DOHH2 (cell line): ENCODE data around the gene APOH.

ENCODE experiments used
- H3F3A ChIP-seq: fragments of 200-600 bp; sonication (generic), shearing (Covaris generic); 2 replicates; pipeline ENCODE4 v1.6.0; 2016; ENCODE audit warnings: antibody characterized with exemption, mild to moderate bottlenecking; ENCODE audit not compliant: control insufficient read depth, insufficient read depth
- H3K27ac ChIP-seq: fragments of 200-600 bp; sonication (generic); 2 replicates; pipeline ENCODE4 v1.5.1; 2014; ENCODE audit warnings: low read depth, mild to moderate bottlenecking, low read length, moderate library complexity
- H3K27me3 ChIP-seq: fragments of 200-600 bp; sonication (generic); 2 replicates; pipeline ENCODE4 v1.6.1; 2014; ENCODE audit warnings: mild to moderate bottlenecking, low read length, mixed read lengths; ENCODE audit not compliant: control insufficient read depth
- H3K36me3 ChIP-seq: fragments of 200-600 bp; sonication (generic); 2 replicates; pipeline ENCODE4 v1.6.1; 2014; ENCODE audit warnings: mild to moderate bottlenecking, low read length, moderate library complexity, mixed read lengths; ENCODE audit not compliant: control insufficient read depth
- H3K4me1 ChIP-seq: fragments of 200-600 bp; sonication (generic); 2 replicates; pipeline ENCODE4 v1.6.1; 2014; ENCODE audit warnings: mild to moderate bottlenecking, low read length, mixed read lengths; ENCODE audit not compliant: control insufficient read depth
- H3K4me2 ChIP-seq: fragments of 200-600 bp; sonication (generic); 2 replicates; pipeline ENCODE4 v1.6.0; 2014; ENCODE audit warnings: mild to moderate bottlenecking, low read length, moderate library complexity
- H3K4me3 ChIP-seq: fragments of 200-600 bp; sonication (generic); 2 replicates; pipeline ENCODE4 v1.5.1; 2014; ENCODE audit warnings: mild to moderate bottlenecking, low read length, mixed read lengths
- H3K79me2 ChIP-seq: fragments of 200-600 bp; sonication (generic); 2 replicates; pipeline ENCODE4 v1.6.1; 2014; ENCODE audit warnings: mild to moderate bottlenecking, low read length, mixed read lengths; ENCODE audit not compliant: control insufficient read depth
- H3K9me2 ChIP-seq: fragments of 200-600 bp; sonication (generic); replicated peaks from 2 replicates; pipeline ENCODE4 v1.6.1; 2014; ENCODE audit warnings: mild to moderate bottlenecking, low read length, mixed read lengths; ENCODE audit not compliant: control insufficient read depth
- H3K9me3 ChIP-seq: fragments of 200-600 bp; sonication (generic); 2 replicates; pipeline ENCODE4 v1.6.1; 2014; ENCODE audit warnings: antibody characterized with exemption, low read length, mixed read lengths; ENCODE audit not compliant: control insufficient read depth, insufficient read depth
- H4K20me1 ChIP-seq: fragments of 200-600 bp; sonication (generic); 2 replicates; pipeline ENCODE4 v1.6.0; 2014; ENCODE audit warnings: low read depth, mild to moderate bottlenecking, antibody characterized with exemption, low read length, moderate library complexity; ENCODE audit not compliant: control insufficient read depth, insufficient read depth
- EZH2phosphoT487 ChIP-seq: fragments of 200-600 bp; sonication (generic); IDR thresholded peaks from 2 replicates; pipeline ENCODE4 v1.6.1; 2017; ENCODE audit warnings: borderline replicate concordance, mild to moderate bottlenecking, antibody characterized with exemption, low read length, moderate library complexity, mixed read lengths
- TF ChIP-seq, protein P1 (sequence below): fragments of 200-600 bp; sonication (generic); IDR thresholded peaks from one replicate; pipeline ENCODE4 v1.5.1; 2014; ENCODE audit warnings: antibody characterized with exemption, mild to moderate bottlenecking, low read depth, low read length; ENCODE audit not compliant: poor library complexity, severe bottlenecking

Gene APOH

DNA sequence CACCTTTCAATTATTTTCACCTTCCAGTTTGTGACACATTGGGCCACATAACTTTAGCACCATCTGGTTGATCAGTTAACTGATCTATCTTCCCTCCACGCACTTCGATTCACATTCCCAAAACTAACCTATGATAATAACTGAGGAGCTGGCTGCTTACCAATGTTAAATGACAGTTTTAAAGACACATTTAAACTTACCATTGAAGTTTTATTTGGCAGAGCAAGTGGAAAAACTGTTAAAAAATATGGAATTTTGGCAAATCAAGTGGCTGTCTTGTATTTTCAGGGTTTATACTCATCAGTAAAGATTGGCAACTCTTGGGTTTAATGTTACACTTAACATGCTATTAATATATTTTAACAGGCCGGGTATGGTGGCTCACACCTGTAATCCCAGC is 5.4 kb upstream of the APOH start:
- Histone ChIP-seq H3K4me3 (no peak overlapping the region), H3F3A (no peaks in the 10 kb centered on the region), H3K79me2 (no peaks in the 10 kb centered on the region), H4K20me1 (no peaks in the 10 kb centered on the region), H3K9me2 (no peaks in the 10 kb centered on the region), H3K27ac (no peak overlapping the region), H3K9me3 (no peaks in the 10 kb centered on the region), H3K4me2 (no peak overlapping the region), H3K4me1 (0 out of 2 replicates have a peak, but pooled peaks cover 2% of the 10 kb centered on the region), H3K27me3 (peaks cover 14% of the 10 kb centered on the region), H3K36me3 (no peaks in the 10 kb centered on the region)
- TF ChIP-seq, protein P1, sequence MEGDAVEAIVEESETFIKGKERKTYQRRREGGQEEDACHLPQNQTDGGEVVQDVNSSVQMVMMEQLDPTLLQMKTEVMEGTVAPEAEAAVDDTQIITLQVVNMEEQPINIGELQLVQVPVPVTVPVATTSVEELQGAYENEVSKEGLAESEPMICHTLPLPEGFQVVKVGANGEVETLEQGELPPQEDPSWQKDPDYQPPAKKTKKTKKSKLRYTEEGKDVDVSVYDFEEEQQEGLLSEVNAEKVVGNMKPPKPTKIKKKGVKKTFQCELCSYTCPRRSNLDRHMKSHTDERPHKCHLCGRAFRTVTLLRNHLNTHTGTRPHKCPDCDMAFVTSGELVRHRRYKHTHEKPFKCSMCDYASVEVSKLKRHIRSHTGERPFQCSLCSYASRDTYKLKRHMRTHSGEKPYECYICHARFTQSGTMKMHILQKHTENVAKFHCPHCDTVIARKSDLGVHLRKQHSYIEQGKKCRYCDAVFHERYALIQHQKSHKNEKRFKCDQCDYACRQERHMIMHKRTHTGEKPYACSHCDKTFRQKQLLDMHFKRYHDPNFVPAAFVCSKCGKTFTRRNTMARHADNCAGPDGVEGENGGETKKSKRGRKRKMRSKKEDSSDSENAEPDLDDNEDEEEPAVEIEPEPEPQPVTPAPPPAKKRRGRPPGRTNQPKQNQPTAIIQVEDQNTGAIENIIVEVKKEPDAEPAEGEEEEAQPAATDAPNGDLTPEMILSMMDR, result no peak
- TF ChIP-seq EZH2phosphoT487, result no peak

DNA sequence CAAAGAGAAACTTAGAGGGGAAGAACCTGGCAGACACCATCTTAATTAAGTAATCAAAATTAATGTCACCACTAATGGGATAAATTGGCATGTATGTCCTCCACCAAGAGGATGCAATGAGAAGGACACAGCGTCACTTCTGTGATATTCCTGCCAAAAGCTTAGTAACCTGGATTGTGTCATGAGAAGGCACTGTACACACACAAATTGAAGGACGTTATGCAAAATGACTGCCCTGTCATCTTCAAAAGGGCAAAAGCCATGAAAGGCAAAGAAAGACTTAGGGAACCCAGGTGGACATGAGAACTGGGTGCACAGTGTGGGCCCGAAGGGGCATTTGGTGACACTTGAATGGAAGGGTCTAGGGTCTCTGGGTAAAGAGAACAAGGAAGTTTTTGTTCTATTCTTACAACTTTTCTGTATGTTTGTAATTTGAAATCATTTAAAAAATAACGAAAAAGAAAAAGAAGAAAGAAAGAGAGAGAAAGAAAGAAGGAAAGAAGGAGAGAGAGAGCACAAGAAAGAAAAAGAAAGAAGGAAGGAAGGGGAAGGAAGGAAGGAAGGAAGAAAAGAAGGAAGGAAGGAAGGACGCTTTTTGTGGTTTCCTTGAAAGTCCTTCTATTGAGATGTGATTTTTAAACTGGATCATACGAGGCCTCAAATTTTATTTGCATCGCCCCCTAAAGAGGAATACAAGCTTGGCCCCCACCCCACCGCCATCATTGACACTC is 4.0 kb upstream of the APOH start:
- Histone ChIP-seq H3F3A (no peaks in the 10 kb centered on the region), H3K4me1 (0 out of 2 replicates have a peak, but pooled peaks cover 2% of the 10 kb centered on the region), H3K4me2 (no peak overlapping the region), H3K36me3 (no peaks in the 10 kb centered on the region), H3K9me2 (no peaks in the 10 kb centered on the region), H3K9me3 (no peaks in the 10 kb centered on the region), H4K20me1 (no peaks in the 10 kb centered on the region), H3K27me3 (peaks cover 17% of the 10 kb centered on the region), H3K79me2 (no peaks in the 10 kb centered on the region), H3K27ac (no peak overlapping the region), H3K4me3 (no peak overlapping the region)
- TF ChIP-seq, protein P1, result no peak
- TF ChIP-seq EZH2phosphoT487, result no peak

DNA sequence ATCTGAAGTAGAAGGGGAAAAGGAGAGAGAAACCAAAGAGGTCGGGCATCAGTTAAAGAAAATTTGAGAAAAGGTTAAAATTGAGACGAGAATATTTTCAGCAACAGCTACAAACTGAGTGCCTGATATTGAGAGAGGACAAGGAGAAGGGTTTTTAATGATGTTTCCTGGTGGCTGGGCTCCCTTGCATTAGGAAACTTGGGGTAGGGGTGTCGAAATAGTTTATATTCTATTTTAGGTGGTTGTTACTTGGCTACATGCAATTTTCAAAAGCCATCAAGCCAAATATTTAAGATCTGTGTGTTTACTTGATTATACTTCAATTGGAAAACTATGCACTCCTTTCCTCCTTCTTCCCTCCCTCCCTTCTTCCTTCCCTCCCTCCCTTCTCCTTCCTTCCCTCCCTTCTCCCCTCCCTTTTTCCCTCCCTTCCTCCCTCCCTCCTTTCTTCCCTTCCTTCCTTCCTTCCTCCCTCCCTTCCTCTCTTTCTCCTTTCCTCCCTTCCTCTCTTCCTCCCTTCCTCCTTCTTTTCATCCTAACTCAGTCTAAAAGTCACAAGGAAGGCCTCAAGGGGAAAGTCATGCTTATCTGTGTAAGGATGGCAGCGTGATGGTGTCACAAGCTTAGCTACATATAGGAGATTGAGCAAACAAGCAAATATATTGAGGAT is 1.8 kb upstream of the APOH start:
- Histone ChIP-seq H3K79me2 (no peaks in the 10 kb centered on the region), H3K4me2 (no peak overlapping the region), H3K36me3 (no peaks in the 10 kb centered on the region), H3F3A (no peaks in the 10 kb centered on the region), H3K9me2 (no peaks in the 10 kb centered on the region), H3K27ac (no peak overlapping the region), H4K20me1 (no peaks in the 10 kb centered on the region), H3K4me3 (no peak overlapping the region), H3K27me3 (peaks cover 22% of the 10 kb centered on the region), H3K4me1 (0 out of 2 replicates have a peak, but pooled peaks cover 2% of the 10 kb centered on the region), H3K9me3 (no peaks in the 10 kb centered on the region)
- TF ChIP-seq, protein P1, result no peak
- no peak for TF ChIP-seq EZH2phosphoT487
